Measurements from ENCODE around the gene FMN1. TPM values are rescaled to one million over a fixed set of nuclear protein-coding genes. Genes with fewer than 3 reads are reported as not detected.

Gene FMN1
- total and polyA plus RNA-seq, 10 of the 15 experiments (the other 5 are each of a cell fraction or from before 2014, with no cell fraction given) = 0.05 to 0.16 (median 0.08) TPM; not detected in 4

GRCh38 chr15:33019354-33019981 is 175.0 kb downstream of the FMN1 start:
- no peak overlapping the region for H3K9ac ChIP-seq (ENCODE audit: control insufficient read depth, insufficient read depth, low read length)
- no peak overlapping the region for H3K4me2 ChIP-seq (ENCODE audit: control insufficient read depth, insufficient read depth)
- BruUV-seq (replicated peaks) = no TSS peak
- FAIRE-seq (no peak), DNase-seq (ENCODE audit: low read depth, low spot score) (no peak), ATAC-seq (no peak)
- ChIA-PET POLR2A (no interaction called here), RAD21 (ENCODE audit: unreplicated experiment) (no interaction called here), CTCF (interaction anchor here (0.9 kb wide), 1 partner anchor 210 kb away, joined by 3 read pairs; no protein-coding TSS in a partner anchor), SMC1A (ENCODE audit: uncharacterized antibody, unreplicated experiment) (no interaction called here)
- H3K9me3 ChIP-seq (replicated peaks; ENCODE audit: control insufficient read depth, insufficient read depth, low read length) = no peaks in the 10 kb centered on the region
- H3K4me1 ChIP-seq (ENCODE audit: control insufficient read depth, insufficient read depth, low read length) = no peaks in the 10 kb centered on the region
- no peak for TF ChIP-seq LARP7 (IDR thresholded peaks at IDR 0.05)
- no peak for TF ChIP-seq BCLAF1 (IDR thresholded peaks at IDR 0.05)
- TF ChIP-seq POU2F2 (IDR thresholded peaks at IDR 0.05; ENCODE audit: borderline replicate concordance, low read depth, low read length) = no peak
- no peak for TF ChIP-seq EGR1 (IDR thresholded peaks at IDR 0.05; ENCODE audit: borderline replicate concordance in 1 of 2, low read depth in 2 of 2, low read length in 2 of 2)
- no peak for TF ChIP-seq BRCA1 (IDR thresholded peaks at IDR 0.05; ENCODE audit: low read depth, low read length)
- no peak for TF ChIP-seq ZBTB4 (CRISPR knock-in tag; IDR thresholded peaks at IDR 0.05)
- no peak for TF ChIP-seq SUZ12 (IDR thresholded peaks at IDR 0.05; ENCODE audit: unreplicated experiment)
- TF ChIP-seq MYC (IDR thresholded peaks at IDR 0.05; ENCODE audit: insufficient read depth, insufficient read length, insufficient replicate concordance, low read length, severe bottlenecking) = no peak
- no peak for TF ChIP-seq KLF5 (IDR thresholded peaks at IDR 0.05; ENCODE audit: partially characterized antibody)
- TF ChIP-seq NFIC (IDR thresholded peaks at IDR 0.05; ENCODE audit: low read depth, low read length) = no peak
- no peak for TF ChIP-seq MTA2 (IDR thresholded peaks at IDR 0.05; ENCODE audit: low read depth)
- TF ChIP-seq ESRRA (IDR thresholded peaks at IDR 0.05; ENCODE audit: low read length) = no peak
- TF ChIP-seq CHD4 (IDR thresholded peaks at IDR 0.05) = no peak
- no peak for TF ChIP-seq NFYB (IDR thresholded peaks at IDR 0.05; ENCODE audit: insufficient read depth, low read depth, low read length)
- TF ChIP-seq ZBTB33 (IDR thresholded peaks at IDR 0.05) = no peak
- H3K27ac ChIP-seq (ENCODE audit: control insufficient read depth, insufficient read depth) = no peak overlapping the region
- H3K27me3 ChIP-seq (replicated peaks in 1 of 2; ENCODE audit: control insufficient read depth in 2 of 2, insufficient read depth in 2 of 2, low read length in 1 of 2) = no peaks in the 10 kb centered on the region; a peak in 1 of 4 replicates
- in situ Hi-C loops (cut with MboI) = no loop called here
- no peak overlapping the region for H3K4me3 ChIP-seq
- no peaks in the 10 kb centered on the region for H4K20me1 ChIP-seq (ENCODE audit: control insufficient read depth, insufficient read depth)
- WGBS (ENCODE audit: insufficient coverage, insufficient replicate concordance, low lambda C conversion rate, missing lambda C conversion rate) = 52% methylated on average over 40 of the region's 43 CpGs
- intact Hi-C loops (cut with micrococcal nuclease; ENCODE audit: unreplicated experiment) = no loop called here
- no peaks in the 10 kb centered on the region for H3K79me2 ChIP-seq (ENCODE audit: control insufficient read depth, insufficient read depth, low read length)
- no peak overlapping the region for H2AFZ ChIP-seq (ENCODE audit: control insufficient read depth, low read depth, low read length)
- no peaks in the 10 kb centered on the region for H3K36me3 ChIP-seq (ENCODE audit: control insufficient read depth in 2 of 2, insufficient read depth in 2 of 2, low read length in 1 of 2)

All from GM12878 (cell line).